Hindlimb muscle (tissue), 1 donor: Measurements from ENCODE around the gene LMO7. TPM values are rescaled to one million over a fixed set of nuclear protein-coding genes. Genes with fewer than 3 reads are reported as not detected.

Source experiments
- DNase-seq: peaks from one replicate; pipeline ENCODE4 v3.0.0-alpha.2; 2013
- polyA plus RNA-seq: library from polyadenylated mRNA; unstranded; fragments of 120-200 nt; gene quantifications from one replicate; pipeline ENCODE4 v1.2.1, GENCODE V29; 2013; ENCODE audit not compliant: insufficient read length

Gene LMO7
- polyA plus RNA-seq, 1 donor: 200 TPM

GRCh38 chr13:75804054-75804453 lies 167.9 kb downstream of the LMO7 start:
- DNase-seq: no peak

- DNase-seq: no peak
Observed at GRCh38 chr13:75804605-75805004, 168.5 kb downstream of the LMO7 start.

GRCh38 chr13:75806117-75806516 lies 170.0 kb downstream of the LMO7 start:
- no peak for DNase-seq

GRCh38 chr13:75811361-75811760 lies 175.2 kb downstream of the LMO7 start:
- DNase-seq: no peak

GRCh38 chr13:75811841-75812240 lies 175.7 kb downstream of the LMO7 start:
- DNase-seq: no peak

GRCh38 chr13:75812751-75813181 lies 176.6 kb downstream of the LMO7 start:
- DNase-seq: peak; percentile 13

GRCh38 chr13:75813323-75813722 lies 177.2 kb downstream of the LMO7 start:
- DNase-seq: no peak

- no peak for DNase-seq
Observed at GRCh38 chr13:75818179-75818967, 182.2 kb downstream of the LMO7 start.

- no peak for DNase-seq
Observed at GRCh38 chr13:75818968-75819225, 182.8 kb downstream of the LMO7 start.

GRCh38 chr13:75825161-75825560 lies 189.0 kb downstream of the LMO7 start:
- DNase-seq: no peak

- DNase-seq: no peak
Observed at GRCh38 chr13:75825594-75825993, 189.5 kb downstream of the LMO7 start.

- no peak for DNase-seq
Observed at GRCh38 chr13:75826391-75826790, 190.3 kb downstream of the LMO7 start.

- DNase-seq: no peak
Observed at GRCh38 chr13:75829830-75830229, 193.7 kb downstream of the LMO7 start.

GRCh38 chr13:75830842-75831241 lies 194.7 kb downstream of the LMO7 start:
- no peak for DNase-seq

- no peak for DNase-seq
Observed at GRCh38 chr13:75831389-75831788, 195.3 kb downstream of the LMO7 start.

- DNase-seq: no peak
Observed at GRCh38 chr13:75832812-75833211, 196.7 kb downstream of the LMO7 start.

- DNase-seq: no peak
Observed at GRCh38 chr13:75836441-75836840, 200.3 kb downstream of the LMO7 start.

- no peak for DNase-seq
Observed at GRCh38 chr13:75838366-75839005, 202.4 kb downstream of the LMO7 start.

- no peak for DNase-seq
Observed at GRCh38 chr13:75839406-75839805, 203.3 kb downstream of the LMO7 start.

GRCh38 chr13:75841905-75842304 lies 205.8 kb downstream of the LMO7 start:
- no peak for DNase-seq

GRCh38 chr13:75843074-75843473 lies 206.9 kb downstream of the LMO7 start:
- no peak for DNase-seq

GRCh38 chr13:75843991-75844390 lies 207.9 kb downstream of the LMO7 start:
- DNase-seq: no peak

- DNase-seq: no peak
Observed at GRCh38 chr13:75847588-75847987, 211.5 kb downstream of the LMO7 start.

GRCh38 chr13:75850916-75851315 lies 214.8 kb downstream of the LMO7 start:
- DNase-seq: no peak

GRCh38 chr13:75855216-75855615 lies 219.1 kb downstream of the LMO7 start:
- DNase-seq: no peak
